Inferior parietal cortex (tissue), 1 donor: ENCODE results near the gene GAGE12E.
"Not testable (repeated sequence)": the region's sequence is repeated elsewhere in the genome, so short reads cannot be mapped to it uniquely, and the experiment has no call there.

Source experiments
- DNase-seq: peaks from one replicate; pipeline ENCODE4 v3.0.0-alpha.2; 2016; ENCODE audit errors: extremely low spot score

GAGE12E gene, protein sequence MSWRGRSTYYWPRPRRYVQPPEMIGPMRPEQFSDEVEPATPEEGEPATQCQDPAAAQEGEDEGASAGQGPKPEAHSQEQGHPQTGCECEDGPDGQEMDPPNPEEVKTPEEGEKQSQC

DNA sequence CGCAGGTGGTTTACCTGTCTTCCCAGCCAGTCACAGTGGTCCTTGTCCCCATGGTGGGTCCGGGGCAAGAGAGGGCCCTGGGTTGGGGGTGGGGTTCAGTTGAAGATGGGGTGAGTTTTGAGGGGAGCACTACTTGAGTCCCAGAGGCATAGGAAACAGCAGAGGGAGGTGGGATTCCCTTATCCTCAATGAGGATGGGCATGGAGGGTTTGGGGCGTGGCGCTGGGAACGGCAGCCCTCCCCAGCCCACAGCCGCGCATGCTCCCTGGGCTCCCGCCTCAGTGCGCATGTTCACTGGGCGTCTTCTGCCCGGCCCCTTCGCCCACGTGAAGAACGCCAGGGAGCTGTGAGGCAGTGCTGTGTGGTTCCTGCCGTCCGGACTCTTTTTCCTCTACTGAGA is at the start of gene GAGE12E:
Gene GAGE12E, plus strand, starts transcription at position 301 of the 400 bp plus-strand sequence. CDS start 1,155 bp downstream, outside the sequence.
- DNase-seq: not testable (repeated sequence)

DNA sequence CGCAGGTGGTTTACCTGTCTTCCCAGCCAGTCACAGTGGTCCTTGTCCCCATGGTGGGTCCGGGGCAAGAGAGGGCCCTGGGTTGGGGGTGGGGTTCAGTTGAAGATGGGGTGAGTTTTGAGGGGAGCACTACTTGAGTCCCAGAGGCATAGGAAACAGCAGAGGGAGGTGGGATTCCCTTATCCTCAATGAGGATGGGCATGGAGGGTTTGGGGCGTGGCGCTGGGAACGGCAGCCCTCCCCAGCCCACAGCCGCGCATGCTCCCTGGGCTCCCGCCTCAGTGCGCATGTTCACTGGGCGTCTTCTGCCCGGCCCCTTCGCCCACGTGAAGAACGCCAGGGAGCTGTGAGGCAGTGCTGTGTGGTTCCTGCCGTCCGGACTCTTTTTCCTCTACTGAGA is 19.2 kb upstream of the GAGE12E start, which contains the start of gene GAGE12C:
Gene GAGE12C, plus strand, starts transcription at position 301 of the 400 bp plus-strand sequence. CDS start 1,155 bp downstream, outside the sequence.
- not testable (repeated sequence) for DNase-seq

DNA sequence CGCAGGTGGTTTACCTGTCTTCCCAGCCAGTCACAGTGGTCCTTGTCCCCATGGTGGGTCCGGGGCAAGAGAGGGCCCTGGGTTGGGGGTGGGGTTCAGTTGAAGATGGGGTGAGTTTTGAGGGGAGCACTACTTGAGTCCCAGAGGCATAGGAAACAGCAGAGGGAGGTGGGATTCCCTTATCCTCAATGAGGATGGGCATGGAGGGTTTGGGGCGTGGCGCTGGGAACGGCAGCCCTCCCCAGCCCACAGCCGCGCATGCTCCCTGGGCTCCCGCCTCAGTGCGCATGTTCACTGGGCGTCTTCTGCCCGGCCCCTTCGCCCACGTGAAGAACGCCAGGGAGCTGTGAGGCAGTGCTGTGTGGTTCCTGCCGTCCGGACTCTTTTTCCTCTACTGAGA is 9.7 kb upstream of the GAGE12E start, which contains the start of gene GAGE12D:
Gene GAGE12D, plus strand, starts transcription at position 301 of the 400 bp plus-strand sequence. CDS start 1,155 bp downstream, outside the sequence.
- not testable (repeated sequence) for DNase-seq

DNA sequence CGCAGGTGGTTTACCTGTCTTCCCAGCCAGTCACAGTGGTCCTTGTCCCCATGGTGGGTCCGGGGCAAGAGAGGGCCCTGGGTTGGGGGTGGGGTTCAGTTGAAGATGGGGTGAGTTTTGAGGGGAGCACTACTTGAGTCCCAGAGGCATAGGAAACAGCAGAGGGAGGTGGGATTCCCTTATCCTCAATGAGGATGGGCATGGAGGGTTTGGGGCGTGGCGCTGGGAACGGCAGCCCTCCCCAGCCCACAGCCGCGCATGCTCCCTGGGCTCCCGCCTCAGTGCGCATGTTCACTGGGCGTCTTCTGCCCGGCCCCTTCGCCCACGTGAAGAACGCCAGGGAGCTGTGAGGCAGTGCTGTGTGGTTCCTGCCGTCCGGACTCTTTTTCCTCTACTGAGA is 9.5 kb downstream of the GAGE12E start, which contains the start of gene GAGE12F:
Gene GAGE12F, plus strand, starts transcription at position 301 of the 400 bp plus-strand sequence. CDS start 1,155 bp downstream, outside the sequence.
- DNase-seq: not testable (repeated sequence)

DNA sequence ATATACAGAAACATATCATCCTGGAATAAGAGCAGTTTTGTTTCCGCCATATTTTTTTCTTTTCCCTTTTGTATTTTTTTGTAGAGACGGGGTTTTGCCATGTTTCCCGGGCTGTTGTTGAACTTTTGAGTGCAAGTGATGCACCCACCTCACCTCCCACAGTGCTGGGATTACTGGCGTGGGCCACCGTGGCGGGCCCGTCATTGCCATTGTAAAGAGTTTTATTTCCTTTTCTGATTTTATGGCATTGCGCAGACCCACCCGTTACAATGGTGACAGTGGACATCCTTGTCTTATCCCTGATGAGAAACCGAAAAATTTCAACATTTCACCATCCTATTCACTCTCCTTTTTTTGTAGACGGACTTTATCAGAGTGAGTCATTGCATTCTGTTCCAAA is 17.6 kb downstream of the GAGE12E start:
- DNase-seq: not testable (repeated sequence)

DNA sequence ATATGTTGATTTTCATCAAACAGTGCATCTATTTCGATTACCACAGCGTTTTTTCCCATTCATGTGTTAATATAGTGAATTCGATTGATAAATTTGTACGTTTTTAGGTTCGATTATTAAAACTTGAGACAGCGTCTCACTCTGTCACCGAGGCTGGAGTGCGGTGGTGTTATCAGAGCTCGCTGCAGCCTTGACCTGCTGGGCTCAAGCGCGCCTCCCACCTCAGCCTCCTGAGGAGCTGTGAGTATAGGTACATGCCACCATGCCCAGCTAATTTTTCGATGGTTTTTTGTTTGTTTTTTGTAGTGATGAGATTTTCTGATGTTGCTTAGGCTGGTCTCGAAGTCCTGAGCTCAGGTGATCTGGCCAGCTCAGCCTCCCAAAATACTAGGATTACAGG is 18.1 kb downstream of the GAGE12E start:
- DNase-seq: not testable (repeated sequence)

DNA sequence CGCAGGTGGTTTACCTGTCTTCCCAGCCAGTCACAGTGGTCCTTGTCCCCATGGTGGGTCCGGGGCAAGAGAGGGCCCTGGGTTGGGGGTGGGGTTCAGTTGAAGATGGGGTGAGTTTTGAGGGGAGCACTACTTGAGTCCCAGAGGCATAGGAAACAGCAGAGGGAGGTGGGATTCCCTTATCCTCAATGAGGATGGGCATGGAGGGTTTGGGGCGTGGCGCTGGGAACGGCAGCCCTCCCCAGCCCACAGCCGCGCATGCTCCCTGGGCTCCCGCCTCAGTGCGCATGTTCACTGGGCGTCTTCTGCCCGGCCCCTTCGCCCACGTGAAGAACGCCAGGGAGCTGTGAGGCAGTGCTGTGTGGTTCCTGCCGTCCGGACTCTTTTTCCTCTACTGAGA is 19.0 kb downstream of the GAGE12E start, which contains the start of gene GAGE12G:
Gene GAGE12G, plus strand, starts transcription at position 301 of the 400 bp plus-strand sequence. CDS start 1,155 bp downstream, outside the sequence.
- not testable (repeated sequence) for DNase-seq

DNA sequence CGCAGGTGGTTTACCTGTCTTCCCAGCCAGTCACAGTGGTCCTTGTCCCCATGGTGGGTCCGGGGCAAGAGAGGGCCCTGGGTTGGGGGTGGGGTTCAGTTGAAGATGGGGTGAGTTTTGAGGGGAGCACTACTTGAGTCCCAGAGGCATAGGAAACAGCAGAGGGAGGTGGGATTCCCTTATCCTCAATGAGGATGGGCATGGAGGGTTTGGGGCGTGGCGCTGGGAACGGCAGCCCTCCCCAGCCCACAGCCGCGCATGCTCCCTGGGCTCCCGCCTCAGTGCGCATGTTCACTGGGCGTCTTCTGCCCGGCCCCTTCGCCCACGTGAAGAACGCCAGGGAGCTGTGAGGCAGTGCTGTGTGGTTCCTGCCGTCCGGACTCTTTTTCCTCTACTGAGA is 28.6 kb downstream of the GAGE12E start, which contains the start of gene GAGE12H:
Gene GAGE12H, plus strand, starts transcription at position 301 of the 400 bp plus-strand sequence. CDS start 1,155 bp downstream, outside the sequence.
- not testable (repeated sequence) for DNase-seq

DNA sequence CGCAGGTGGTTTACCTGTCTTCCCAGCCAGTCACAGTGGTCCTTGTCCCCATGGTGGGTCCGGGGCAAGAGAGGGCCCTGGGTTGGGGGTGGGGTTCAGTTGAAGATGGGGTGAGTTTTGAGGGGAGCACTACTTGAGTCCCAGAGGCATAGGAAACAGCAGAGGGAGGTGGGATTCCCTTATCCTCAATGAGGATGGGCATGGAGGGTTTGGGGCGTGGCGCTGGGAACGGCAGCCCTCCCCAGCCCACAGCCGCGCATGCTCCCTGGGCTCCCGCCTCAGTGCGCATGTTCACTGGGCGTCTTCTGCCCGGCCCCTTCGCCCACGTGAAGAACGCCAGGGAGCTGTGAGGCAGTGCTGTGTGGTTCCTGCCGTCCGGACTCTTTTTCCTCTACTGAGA is 38.1 kb downstream of the GAGE12E start, which contains the start of gene GAGE2A:
Gene GAGE2A, plus strand, starts transcription at position 301 of the 400 bp plus-strand sequence. CDS start 1,155 bp downstream, outside the sequence.
- DNase-seq: not testable (repeated sequence)

DNA sequence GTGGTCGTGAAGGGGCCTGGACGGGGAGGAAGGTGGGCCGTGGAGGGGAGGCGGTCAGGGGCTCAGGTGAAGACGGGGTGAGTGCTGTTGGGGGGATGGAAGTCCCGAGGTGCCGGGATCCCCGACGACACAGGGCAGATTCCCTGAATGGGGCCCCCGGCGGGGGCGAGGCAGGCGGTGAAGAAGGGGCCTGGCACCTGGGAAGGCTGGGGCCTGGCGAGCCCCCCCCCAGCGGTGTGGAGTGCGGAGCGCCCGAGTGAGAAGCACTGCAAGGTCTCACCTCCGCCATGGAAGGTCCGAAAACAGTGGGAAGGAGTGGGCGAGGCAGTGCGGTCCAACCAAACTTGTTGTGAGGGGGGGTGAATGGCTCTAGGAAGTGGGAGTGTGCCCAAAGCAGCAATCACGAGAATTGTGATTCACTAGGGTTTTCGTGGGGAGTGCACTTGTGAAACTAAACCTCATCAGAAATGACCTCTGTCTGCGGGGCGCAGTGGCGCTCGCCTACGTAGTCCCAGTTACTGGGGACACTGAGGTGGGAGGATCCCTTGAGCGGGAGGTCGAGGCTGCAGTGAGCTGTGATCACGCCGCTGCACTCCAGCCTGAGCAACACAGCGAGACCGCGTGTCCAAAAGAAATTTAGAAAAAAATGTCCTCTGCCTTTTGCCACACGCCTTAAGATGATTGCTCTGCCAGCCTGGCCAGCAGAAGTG is 38.8 kb downstream of the GAGE12E start:
- DNase-seq: not testable (repeated sequence)

DNA sequence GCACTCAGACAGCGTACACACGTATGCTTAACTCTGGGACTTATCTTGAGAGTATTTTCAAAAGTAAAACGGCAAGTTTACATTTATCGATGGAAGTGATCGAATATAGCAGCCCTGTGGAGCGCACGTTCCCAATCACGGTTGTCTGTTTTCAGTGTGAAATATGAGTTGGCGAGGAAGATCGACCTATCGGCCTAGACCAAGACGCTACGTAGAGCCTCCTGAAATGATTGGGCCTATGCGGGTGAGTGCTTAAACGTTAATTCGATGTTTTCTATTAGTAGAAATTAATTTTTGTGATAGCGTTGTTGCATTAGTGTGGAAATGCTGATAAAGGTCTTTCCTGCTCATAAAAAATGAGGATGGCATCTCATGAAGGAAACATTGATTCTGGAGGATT is 39.4 kb downstream of the GAGE12E start:
- not testable (repeated sequence) for DNase-seq

DNA sequence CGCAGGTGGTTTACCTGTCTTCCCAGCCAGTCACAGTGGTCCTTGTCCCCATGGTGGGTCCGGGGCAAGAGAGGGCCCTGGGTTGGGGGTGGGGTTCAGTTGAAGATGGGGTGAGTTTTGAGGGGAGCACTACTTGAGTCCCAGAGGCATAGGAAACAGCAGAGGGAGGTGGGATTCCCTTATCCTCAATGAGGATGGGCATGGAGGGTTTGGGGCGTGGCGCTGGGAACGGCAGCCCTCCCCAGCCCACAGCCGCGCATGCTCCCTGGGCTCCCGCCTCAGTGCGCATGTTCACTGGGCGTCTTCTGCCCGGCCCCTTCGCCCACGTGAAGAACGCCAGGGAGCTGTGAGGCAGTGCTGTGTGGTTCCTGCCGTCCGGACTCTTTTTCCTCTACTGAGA is 47.6 kb downstream of the GAGE12E start, which contains the start of gene GAGE1:
Gene GAGE1, plus strand, starts transcription at position 301 of the 400 bp plus-strand sequence. CDS start 1,155 bp downstream, outside the sequence.
- DNase-seq: not testable (repeated sequence)
